Adrenal gland (tissue), 12 donors: ENCODE measurements around the gene NUP62. TPM values are rescaled to one million over a fixed set of nuclear protein-coding genes. Genes with fewer than 3 reads are reported as not detected.

ENCODE experiments used
- DNase-seq, 7 donors: peaks; one replicate each; pipeline ENCODE4 v3.0.0-alpha.2; 2019 to 2020
- H3K27ac ChIP-seq, 5 donors: fragments of 200-600 bp; sonication (generic) in 4 of 5; 1 replicate in 3 of 5; 2 replicates in 2 of 5; pipeline versions ENCODE4 v1.5.1 to v1.8.0; 2016 to 2020; ENCODE audit warnings: mild to moderate bottlenecking in 1 of 5
- H3K27me3 ChIP-seq: fragments of 200-600 bp; 2 replicates; pipeline ENCODE4 v1.8.0; 2021
- H3K36me3 ChIP-seq, 2 donors: fragments of 200-600 bp; replicated peaks in 1 of 2; 1 replicate in 1 of 2; 2 replicates in 1 of 2; pipeline versions ENCODE4 v1.5.1 to v1.8.0; 2018 to 2022
- H3K4me1 ChIP-seq, 2 donors: fragments of 200-600 bp; replicated peaks in 1 of 2; 1 replicate in 1 of 2; 2 replicates in 1 of 2; pipeline versions ENCODE4 v1.5.1 to v1.8.0; 2018 to 2021
- H3K4me3 ChIP-seq, 4 donors: fragments of 200-600 bp; sonication (generic) in 3 of 4; one replicate each; pipeline ENCODE4 v1.5.1; 2016 to 2018
- H3K9me3 ChIP-seq, 3 donors: fragments of 200-600 bp; sonication (generic) in 1 of 3; replicated peaks in 1 of 3; 1 replicate in 2 of 3; 2 replicates in 1 of 3; pipeline versions ENCODE4 v1.5.1 to v1.8.0; 2016 to 2021
- CTCF ChIP-seq, 6 experiments: fragments of 450-650 bp in 4 of 6; fragments of 200-600 bp in 2 of 6; sonication (generic) in 1 of 6; IDR thresholded peaks; 1 replicate in 5 of 6; 2 replicates in 1 of 6; pipeline versions ENCODE4 v1.5.1 to v1.8.0; 2016 to 2021; ENCODE audit warnings: antibody characterized with exemption in 6 of 6, mild to moderate bottlenecking in 2 of 6, moderate library complexity in 1 of 6
- POLR2A ChIP-seq, 2 donors: fragments of 450-650 bp; IDR thresholded peaks; one replicate each; pipeline ENCODE4 v1.6.1; 2017; ENCODE audit warnings: antibody characterized with exemption in 2 of 2, mild to moderate bottlenecking in 2 of 2, moderate library complexity in 1 of 2
- WGBS, 4 donors: extraction: QIAGEN DNeasy Blood & Tissue Kit in 2 of 4; methylation state at CpG; one replicate each; pipeline versions ENCODE4 v1.1.5 to v1.1.7; 2013 to 2017; 5-methylcytosine and 5-hydroxymethylcytosine counted together
- intact Hi-C, 2 donors: fragments of 100-400 bp; cut with DNase I; formaldehyde crosslinking; loops; one replicate each; pipeline versions ENCODE4 v1.14.1 to v1.15.0; 2022 to 2023
- polyA plus RNA-seq, 3 donors: library from polyadenylated mRNA; stranded (reverse); fragments of 200-250 nt in 2 of 3; fragments of 350-450 nt in 1 of 3; fragmentation: Illumina TruSeq in 1 of 3; extraction: RNeasy Lipid Tissue Mini Kit (QIAGEN cat#74804) in 1 of 3; gene quantifications; one replicate each; pipeline ENCODE4 v1.2.3, GENCODE V29; 2013 to 2014
- total RNA-seq, 9 donors: library from RNA; depleted of rRNA in 4 of 9; stranded (reverse); fragments of >200 nt in 4 of 9; fragments of 120-200 nt in 1 of 9; fragmentation: NEBNext Ultra II Directional in 1 of 9; extraction: Animal tissue kit (Norgen Biotek cat#: 25700) in 1 of 9; gene quantifications; one replicate each; pipeline versions ENCODE4 v1.1.0 to v1.2.4, GENCODE V29; 2013 to 2023
- donor health status: healthy with polysubstance abuse.
- donor health status: Bipolar disorder and iron deficiency.
- donor health status: DM: yes; HTN: yes; CAD: no.
- donor health status: DM: no; HTN: no; CAD: no.
- donor health status: DM: no; HTN: no; CAD: no.
- donor health status: DM: yes; HTN: yes; CAD: no.

NUP62 gene
- total and polyA plus RNA-seq, 12 donors, result 26.4 to 71.8 (median 48.3) TPM

- no peaks in the 10 kb centered on the region for H3K9me3 ChIP-seq
- no peaks in the 10 kb centered on the region for H3K27me3 ChIP-seq
- H3K4me1 ChIP-seq, result peaks cover 16 to 21% of the 10 kb centered on the region in 2 donors
- intact Hi-C loops, result no loop called here
- 91 to 97% (median 95%) methylated on average over 12 of the region's 12 CpGs for WGBS, 4 donors
- H3K27ac ChIP-seq, result no peak overlapping the region
- DNase-seq, result peak in 3 of 7 donors; percentile 37 to 67 (median 40)
- no peak for TF ChIP-seq POLR2A (IDR thresholded peaks at IDR 0.05)
- peaks cover 0 to 56% of the 10 kb centered on the region in 2 donors for H3K36me3 ChIP-seq
- H3K4me3 ChIP-seq, result no peak overlapping the region
Observed at GRCh38 chr19:49879243-49879963, 49.9 kb downstream of the NUP62 start.

GRCh38 chr19:49878744-49879070 lies 50.6 kb downstream of the NUP62 start:
- DNase-seq, result peak in 3 of 7 donors; percentile 31 to 68 (median 31)
- intact Hi-C loops, result no loop called here
- Histone ChIP-seq H3K9me3 (no peaks in the 10 kb centered on the region), H3K4me3 (peak overlapping the region in 1 of 4 donors; percentile 84), H3K4me1 (peaks cover 16 to 26% of the 10 kb centered on the region in 2 donors), H3K36me3 (peaks cover 0 to 49% of the 10 kb centered on the region in 2 donors), H3K27me3 (no peaks in the 10 kb centered on the region), H3K27ac (peak overlapping the region in 3 of 5 donors; percentile 91 to 99 (median 99))
- 82 to 91% (median 87%) methylated on average over 9 of the region's 9 CpGs for WGBS, 4 donors
- TF ChIP-seq POLR2A (IDR thresholded peaks at IDR 0.05) (no peak), CTCF (IDR thresholded peaks at IDR 0.05) (no peak)

- no peak for TF ChIP-seq CTCF (IDR thresholded peaks at IDR 0.05)
- no peak for TF ChIP-seq POLR2A (IDR thresholded peaks at IDR 0.05)
- H3K27me3 ChIP-seq, result no peaks in the 10 kb centered on the region
- peak overlapping the region; percentile 91 to 99 (median 99) for H3K27ac ChIP-seq
- DNase-seq, result peak; percentile 98 to 99 (median 99)
- H3K4me3 ChIP-seq, result peak overlapping the region in 3 of 4 donors; percentile 45 to 95 (median 84)
- intact Hi-C loops, result no loop called here
- H3K36me3 ChIP-seq, result peaks cover 0 to 43% of the 10 kb centered on the region in 2 donors
- H3K9me3 ChIP-seq, result no peaks in the 10 kb centered on the region
- H3K4me1 ChIP-seq, result peaks cover 16 to 26% of the 10 kb centered on the region in 2 donors
- 9 to 16% (median 12%) methylated on average over 26 to 41 of the region's 41 CpGs for WGBS, 4 donors
Observed at GRCh38 chr19:49877879-49878743, 51.2 kb downstream of the NUP62 start.

GRCh38 chr19:49877020-49877878 lies 52.1 kb downstream of the NUP62 start, which contains the start of the genes AKT1S1 and TBC1D17:
AKT1S1 (minus strand) TSS chr19:49877355; CDS start chr19:49873295, 4,060 bp downstream.
TBC1D17 (plus strand) TSS chr19:49877702; CDS start chr19:49877724, 22 bp downstream.
- H3K4me1 ChIP-seq, result peaks cover 16 to 26% of the 10 kb centered on the region in 2 donors

More at GRCh38 chr19:49877020-49877878, 52.1 kb downstream of the NUP62 start, which contains the start of the genes AKT1S1 and TBC1D17:
- peaks cover 0 to 35% of the 10 kb centered on the region in 2 donors for H3K36me3 ChIP-seq
- no peaks in the 10 kb centered on the region for H3K27me3 ChIP-seq
- peak; percentile 98 to 100 (median 100) for DNase-seq
- WGBS, 4 donors, result 0% methylated on average over 24 to 61 of the region's 61 CpGs
- intact Hi-C loops, result no loop called here
- peak within 1 kb of the TSS; percentile 92 to 99 (median 99) for H3K27ac ChIP-seq
- H3K9me3 ChIP-seq, result no peaks in the 10 kb centered on the region
- H3K4me3 ChIP-seq, result peak within 1 kb of the TSS; percentile 84 to 95 (median 90)
- TF ChIP-seq POLR2A (IDR thresholded peaks at IDR 0.05), result peak; percentile 88 to 91
- TF ChIP-seq CTCF (IDR thresholded peaks at IDR 0.05), result no peak
